Liver (tissue), 3 donors: ENCODE results near the gene NT5C2.

Experiments used
- ATF3 ChIP-seq: IDR thresholded peaks from 2 replicates; pipeline ENCODE4 v1.6.1; 2016; ENCODE audit warnings: antibody characterized with exemption
- CTCF ChIP-seq: fragments of 150-350 bp; IDR thresholded peaks from 2 replicates; pipeline ENCODE4 v1.5.1; 2017; ENCODE audit warnings: improper control_type of control experiment, low read depth, low read length; ENCODE audit not compliant: missing input control
- MAX ChIP-seq: IDR thresholded peaks from 2 replicates; pipeline ENCODE4 v1.6.1; 2016; ENCODE audit warnings: antibody characterized with exemption
- RAD21 ChIP-seq, 2 donors: IDR thresholded peaks; 2 replicates each; pipeline ENCODE4 v1.6.1; 2016; ENCODE audit warnings: antibody characterized with exemption in 2 of 2, mild to moderate bottlenecking in 2 of 2
- REST ChIP-seq: IDR thresholded peaks from 2 replicates; pipeline ENCODE4 v1.6.1; 2016; ENCODE audit warnings: antibody characterized with exemption, mild to moderate bottlenecking
- RXRA ChIP-seq, 2 donors: IDR thresholded peaks; 2 replicates each; pipeline ENCODE4 v1.6.1; 2017 to 2018; ENCODE audit warnings: antibody characterized with exemption in 2 of 2, mild to moderate bottlenecking in 1 of 2
- SP1 ChIP-seq: IDR thresholded peaks from 2 replicates; pipeline ENCODE4 v1.6.1; 2018; ENCODE audit warnings: antibody characterized with exemption, mild to moderate bottlenecking
- TAF1 ChIP-seq: conservative IDR thresholded peaks from 2 replicates; pipeline ENCODE4 v1.6.1; 2016; ENCODE audit warnings: antibody characterized with exemption, mild to moderate bottlenecking
- YY1 ChIP-seq: IDR thresholded peaks from 2 replicates; pipeline ENCODE4 v1.6.1; 2016; ENCODE audit warnings: antibody characterized with exemption, mild to moderate bottlenecking
- ZBTB33 ChIP-seq: IDR thresholded peaks from 2 replicates; pipeline ENCODE4 v1.6.1; 2016; ENCODE audit warnings: antibody characterized with exemption
- donor health status: healthy.
- donor health status: healthy.

GRCh38 chr10:103145860-103146466 is 47.1 kb downstream of the NT5C2 start:
- peak; percentile 55 to 58 for TF ChIP-seq RXRA (IDR thresholded peaks at IDR 0.05)
- no peak for TF ChIP-seq CTCF
- peak; percentile 59 for TF ChIP-seq SP1
- peak; percentile 96 for TF ChIP-seq ATF3
- peak; percentile 51 for TF ChIP-seq YY1
- peak; percentile 81 for TF ChIP-seq REST
- no peak for TF ChIP-seq MAX
- TF ChIP-seq TAF1: no peak
- TF ChIP-seq RAD21 (IDR thresholded peaks at IDR 0.05): peak; percentile 44 to 50
- TF ChIP-seq ZBTB33: no peak
